ENCODE data around the gene DCLK2.

The DCLK2 gene

DNA sequence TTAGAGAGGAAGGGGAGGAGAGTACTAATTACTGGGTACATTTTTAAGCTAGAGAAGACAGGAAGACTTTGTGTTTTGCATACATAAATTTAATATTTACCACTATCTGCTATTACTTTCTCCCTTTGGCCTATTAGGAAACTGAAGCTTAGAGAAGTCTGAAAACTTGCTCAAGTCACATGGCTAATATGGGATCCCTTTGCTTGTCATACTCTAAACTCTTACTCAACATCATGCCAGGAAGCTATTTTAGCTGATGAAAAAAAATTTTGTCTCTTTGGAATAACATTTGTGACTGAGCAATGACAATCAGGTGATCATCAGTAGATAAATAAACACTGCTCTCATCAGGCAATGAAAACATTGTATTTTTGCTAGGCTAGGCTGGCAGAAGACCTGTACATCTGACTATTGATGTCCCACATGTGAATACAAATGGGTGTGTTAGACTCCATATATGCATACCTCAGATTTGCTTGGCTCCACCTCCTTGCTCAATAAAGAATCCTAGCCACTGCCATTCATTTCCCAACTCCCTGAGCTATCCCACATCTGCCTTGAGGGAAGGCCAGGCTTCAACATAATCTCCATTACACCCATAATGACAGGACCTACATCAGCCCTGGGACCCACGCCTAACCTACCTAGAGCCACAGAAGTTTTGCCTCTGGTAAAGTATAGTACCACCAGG, 17.0 kb upstream of the DCLK2 start:
- no peaks in the 10 kb centered on the region for H3K9me3 ChIP-seq (ENCODE audit: control insufficient read depth, low read length)
- 0% methylated on average over 1 of the region's 1 CpG for WGBS

DNA sequence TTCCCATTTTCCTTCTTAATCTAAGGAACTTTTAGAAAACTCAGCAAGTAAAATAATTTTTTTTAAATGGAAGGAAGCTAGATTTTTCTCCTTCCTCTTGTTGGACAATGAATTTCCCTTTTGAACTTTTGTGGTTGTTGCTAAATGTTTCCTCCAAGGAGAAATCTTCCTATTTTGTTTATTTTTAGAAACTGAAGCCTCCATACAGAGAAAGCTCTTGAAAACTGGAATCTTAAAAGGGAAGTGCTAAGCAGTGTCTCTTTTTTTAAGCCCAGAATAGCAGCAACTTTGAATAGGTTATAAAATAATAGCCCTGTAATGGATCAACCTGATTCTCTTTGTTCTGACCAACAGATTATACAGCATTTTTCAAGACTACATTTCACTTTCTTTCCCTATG, 15.1 kb upstream of the DCLK2 start:
- Histone ChIP-seq H4K91ac (ENCODE audit: low read length) (no peak overlapping the region), H3K27ac (ENCODE audit: low read length, poor library complexity, severe bottlenecking) (no peak overlapping the region), H3K36me3 (ENCODE audit: control insufficient read depth in 1 of 2, insufficient read depth in 2 of 2, low read depth in 1 of 2, low read length in 2 of 2) (no peaks in the 10 kb centered on the region), H3K14ac (ENCODE audit: low read length in 2 of 2) (no peak overlapping the region), H3K4me2 (ENCODE audit: low read length, poor library complexity, severe bottlenecking) (no peak overlapping the region), H3K79me1 (replicated peaks; ENCODE audit: low read length, poor library complexity, severe bottlenecking) (no peaks in the 10 kb centered on the region), H3K9ac (ENCODE audit: low read length) (no peak overlapping the region), H4K8ac (ENCODE audit: low read length) (no peak overlapping the region), H3K27me3 (ENCODE audit: control insufficient read depth in 1 of 2, insufficient read depth in 1 of 2, low read length in 2 of 2) (no peaks in the 10 kb centered on the region), H3K4me3 (ENCODE audit: insufficient read depth in 1 of 2, low read depth in 1 of 2, low read length in 2 of 2) (no peak overlapping the region), H2BK12ac (ENCODE audit: low read length in 2 of 2) (no peak overlapping the region), H3K4ac (ENCODE audit: low read depth in 1 of 2, low read length in 2 of 2) (no peak overlapping the region), H3K9me3 (ENCODE audit: control insufficient read depth, low read length) (no peaks in the 10 kb centered on the region), H3K4me1 (ENCODE audit: control insufficient read depth, insufficient read depth, low read depth, low read length) (no peaks in the 10 kb centered on the region), H2BK5ac (ENCODE audit: low read depth, low read length, poor library complexity, severe bottlenecking) (no peak overlapping the region), H2AFZ (ENCODE audit: low read depth, low read length) (no peak overlapping the region), H3K18ac (ENCODE audit: low read depth in 1 of 2, low read length in 2 of 2) (no peak overlapping the region), H3K23ac (ENCODE audit: low read length in 2 of 2) (no peak overlapping the region), H2BK120ac (ENCODE audit: low read depth, low read length) (no peak overlapping the region), H2AK5ac (ENCODE audit: low read length, severe bottlenecking) (no peak overlapping the region), H2BK15ac (ENCODE audit: low read depth, poor library complexity, severe bottlenecking) (no peak overlapping the region)
- DNase-seq, result peak; percentile 61

More for the DNA sequence above, 17.0 kb upstream of the DCLK2 start:
- no peak overlapping the region for H2AFZ ChIP-seq (ENCODE audit: low read depth, low read length)
- H4K91ac ChIP-seq (ENCODE audit: low read length), result no peak overlapping the region
- H2BK120ac ChIP-seq (ENCODE audit: low read depth, low read length), result no peak overlapping the region
- peak overlapping the region in 1 of 2 experiments; percentile 72 for H2BK12ac ChIP-seq (ENCODE audit: low read length in 2 of 2)
- H2AK5ac ChIP-seq (ENCODE audit: low read length, severe bottlenecking), result no peak overlapping the region
- no peak overlapping the region for H4K8ac ChIP-seq (ENCODE audit: low read length)
- H3K27me3 ChIP-seq (ENCODE audit: control insufficient read depth in 1 of 2, insufficient read depth in 1 of 2, low read length in 2 of 2), result no peaks in the 10 kb centered on the region
- H3K18ac ChIP-seq (ENCODE audit: low read depth in 1 of 2, low read length in 2 of 2), result peak overlapping the region in 1 of 2 experiments; percentile 22
- H3K4me1 ChIP-seq (ENCODE audit: control insufficient read depth, insufficient read depth, low read depth, low read length), result no peaks in the 10 kb centered on the region
- peak; percentile 22 for DNase-seq
- H3K9ac ChIP-seq (ENCODE audit: low read length), result no peak overlapping the region
- no peak overlapping the region for H2BK15ac ChIP-seq (ENCODE audit: low read depth, poor library complexity, severe bottlenecking)
- no peak overlapping the region for H3K4me3 ChIP-seq (ENCODE audit: insufficient read depth in 1 of 2, low read depth in 1 of 2, low read length in 2 of 2)
- no peak overlapping the region for H3K23ac ChIP-seq (ENCODE audit: low read length in 2 of 2)
- no peaks in the 10 kb centered on the region for H3K79me1 ChIP-seq (replicated peaks; ENCODE audit: low read length, poor library complexity, severe bottlenecking)
- H3K36me3 ChIP-seq (ENCODE audit: control insufficient read depth in 1 of 2, insufficient read depth in 2 of 2, low read depth in 1 of 2, low read length in 2 of 2), result no peaks in the 10 kb centered on the region
- peak overlapping the region in 1 of 2 experiments; percentile 88 for H3K14ac ChIP-seq (ENCODE audit: low read length in 2 of 2)
- peak overlapping the region in 1 of 2 experiments; percentile 82 for H3K4ac ChIP-seq (ENCODE audit: low read depth in 1 of 2, low read length in 2 of 2)
- no peak overlapping the region for H3K4me2 ChIP-seq (ENCODE audit: low read length, poor library complexity, severe bottlenecking)
- no peak overlapping the region for H2BK5ac ChIP-seq (ENCODE audit: low read depth, low read length, poor library complexity, severe bottlenecking)
- no peak overlapping the region for H3K27ac ChIP-seq (ENCODE audit: low read length, poor library complexity, severe bottlenecking)

DNA sequence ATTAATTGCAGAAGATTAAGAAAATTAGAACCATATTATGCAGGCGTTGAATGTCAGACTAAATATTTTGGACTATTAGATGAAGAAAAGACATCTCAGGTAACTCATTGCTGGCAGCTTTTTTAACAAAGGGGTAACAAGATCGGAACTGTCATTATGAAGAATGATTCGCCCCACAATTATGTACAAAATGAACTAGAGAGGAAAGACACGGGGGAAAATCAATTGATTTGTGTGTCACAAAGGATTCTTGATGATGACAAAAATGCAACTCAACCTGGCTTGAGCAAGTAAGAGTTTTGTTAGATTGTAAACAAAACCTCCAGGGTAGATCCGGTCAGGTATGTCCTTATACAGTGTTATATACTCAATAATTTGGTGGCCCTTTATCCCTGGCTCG, 12.5 kb upstream of the DCLK2 start:
- H3K23ac ChIP-seq (ENCODE audit: low read length in 2 of 2), result no peak overlapping the region
- no peak overlapping the region for H2AK5ac ChIP-seq (ENCODE audit: low read length, severe bottlenecking)
- H3K4me2 ChIP-seq (ENCODE audit: low read length, poor library complexity, severe bottlenecking), result no peak overlapping the region
- no peak overlapping the region for H3K4ac ChIP-seq (ENCODE audit: low read depth in 1 of 2, low read length in 2 of 2)
- H3K9me3 ChIP-seq (ENCODE audit: control insufficient read depth, low read length), result no peaks in the 10 kb centered on the region
- no peaks in the 10 kb centered on the region for H3K79me1 ChIP-seq (replicated peaks; ENCODE audit: low read length, poor library complexity, severe bottlenecking)
- DNase-seq, result no peak
- no peak overlapping the region for H2BK15ac ChIP-seq (ENCODE audit: low read depth, poor library complexity, severe bottlenecking)
- H3K4me3 ChIP-seq (ENCODE audit: insufficient read depth in 1 of 2, low read depth in 1 of 2, low read length in 2 of 2), result no peak overlapping the region
- no peak overlapping the region for H4K91ac ChIP-seq (ENCODE audit: low read length)
- no peak overlapping the region for H4K8ac ChIP-seq (ENCODE audit: low read length)
- no peaks in the 10 kb centered on the region for H3K4me1 ChIP-seq (ENCODE audit: control insufficient read depth, insufficient read depth, low read depth, low read length)
- H2BK12ac ChIP-seq (ENCODE audit: low read length in 2 of 2), result no peak overlapping the region
- WGBS, result 86% methylated on average over 6 of the region's 6 CpGs
- H3K9ac ChIP-seq (ENCODE audit: low read length), result no peak overlapping the region
- no peak overlapping the region for H3K14ac ChIP-seq (ENCODE audit: low read length in 2 of 2)
- no peak overlapping the region for H2AFZ ChIP-seq (ENCODE audit: low read depth, low read length)
- H3K27ac ChIP-seq (ENCODE audit: low read length, poor library complexity, severe bottlenecking), result no peak overlapping the region
- no peak overlapping the region for H3K18ac ChIP-seq (ENCODE audit: low read depth in 1 of 2, low read length in 2 of 2)
- no peaks in the 10 kb centered on the region for H3K36me3 ChIP-seq (ENCODE audit: control insufficient read depth in 1 of 2, insufficient read depth in 2 of 2, low read depth in 1 of 2, low read length in 2 of 2)
- H2BK5ac ChIP-seq (ENCODE audit: low read depth, low read length, poor library complexity, severe bottlenecking), result no peak overlapping the region
- no peaks in the 10 kb centered on the region for H3K27me3 ChIP-seq (ENCODE audit: control insufficient read depth in 1 of 2, insufficient read depth in 1 of 2, low read length in 2 of 2)
- no peak overlapping the region for H2BK120ac ChIP-seq (ENCODE audit: low read depth, low read length)

DNA sequence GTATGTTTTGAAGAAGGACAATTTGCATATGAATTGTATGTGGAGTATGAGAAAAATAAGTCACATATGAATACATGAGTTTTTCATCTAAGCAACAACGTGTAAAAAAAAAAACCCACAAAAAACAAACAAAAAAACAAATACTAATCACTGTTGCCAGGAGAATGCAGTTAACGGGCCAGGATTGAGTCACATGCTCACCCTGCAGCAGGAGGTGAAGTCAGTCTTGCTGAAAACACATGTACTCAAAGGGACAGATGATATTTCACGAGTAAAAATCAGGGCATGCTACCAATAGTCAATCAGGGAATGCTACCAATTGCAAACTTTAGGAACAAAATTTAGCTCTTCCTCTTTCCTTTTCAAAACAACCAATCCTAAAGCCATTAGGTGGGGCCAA, 10.4 kb upstream of the DCLK2 start:
- Histone ChIP-seq H3K14ac (ENCODE audit: low read length in 2 of 2) (no peak overlapping the region), H3K4me2 (ENCODE audit: low read length, poor library complexity, severe bottlenecking) (no peak overlapping the region), H3K36me3 (ENCODE audit: control insufficient read depth in 1 of 2, insufficient read depth in 2 of 2, low read depth in 1 of 2, low read length in 2 of 2) (no peaks in the 10 kb centered on the region), H3K9me3 (ENCODE audit: control insufficient read depth, low read length) (no peaks in the 10 kb centered on the region), H3K79me1 (replicated peaks; ENCODE audit: low read length, poor library complexity, severe bottlenecking) (no peaks in the 10 kb centered on the region), H2BK120ac (ENCODE audit: low read depth, low read length) (no peak overlapping the region), H3K18ac (ENCODE audit: low read depth in 1 of 2, low read length in 2 of 2) (no peak overlapping the region), H3K4me3 (ENCODE audit: insufficient read depth in 1 of 2, low read depth in 1 of 2, low read length in 2 of 2) (no peak overlapping the region), H2BK12ac (ENCODE audit: low read length in 2 of 2) (no peak overlapping the region), H3K27me3 (ENCODE audit: control insufficient read depth in 1 of 2, insufficient read depth in 1 of 2, low read length in 2 of 2) (no peaks in the 10 kb centered on the region), H3K9ac (ENCODE audit: low read length) (no peak overlapping the region), H3K4ac (ENCODE audit: low read depth in 1 of 2, low read length in 2 of 2) (no peak overlapping the region), H2BK5ac (ENCODE audit: low read depth, low read length, poor library complexity, severe bottlenecking) (no peak overlapping the region), H3K23ac (ENCODE audit: low read length in 2 of 2) (no peak overlapping the region), H3K27ac (ENCODE audit: low read length, poor library complexity, severe bottlenecking) (no peak overlapping the region), H2AK5ac (ENCODE audit: low read length, severe bottlenecking) (no peak overlapping the region), H2BK15ac (ENCODE audit: low read depth, poor library complexity, severe bottlenecking) (no peak overlapping the region), H2AFZ (ENCODE audit: low read depth, low read length) (no peak overlapping the region), H4K8ac (ENCODE audit: low read length) (no peak overlapping the region), H3K4me1 (ENCODE audit: control insufficient read depth, insufficient read depth, low read depth, low read length) (peaks cover 1% of the 10 kb centered on the region), H4K91ac (ENCODE audit: low read length) (no peak overlapping the region)
- 66% methylated on average over 3 of the region's 3 CpGs for WGBS
- no peak for DNase-seq
